DND-41 (cell line): ENCODE measurements around the gene PAFAH1B2.

Experiments
- EZH2 ChIP-seq: IDR thresholded peaks from 3 replicates; pipeline ENCODE4 v1.6.1; 2012; ENCODE audit warnings: borderline replicate concordance, low read depth, mild to moderate bottlenecking, moderate library complexity, low read length, inconsistent platforms; ENCODE audit not compliant: severe bottlenecking
- TF ChIP-seq, protein P1 (sequence below): IDR thresholded peaks from 2 replicates; pipeline ENCODE4 v1.5.1; 2012; ENCODE audit warnings: borderline replicate concordance, low read length, moderate library complexity, mild to moderate bottlenecking; ENCODE audit not compliant: poor library complexity, severe bottlenecking; ENCODE audit errors: extremely low read depth

GRCh38 chr11:117166491-117166890 lies 22.4 kb downstream of the PAFAH1B2 start:
- TF ChIP-seq, protein P1, sequence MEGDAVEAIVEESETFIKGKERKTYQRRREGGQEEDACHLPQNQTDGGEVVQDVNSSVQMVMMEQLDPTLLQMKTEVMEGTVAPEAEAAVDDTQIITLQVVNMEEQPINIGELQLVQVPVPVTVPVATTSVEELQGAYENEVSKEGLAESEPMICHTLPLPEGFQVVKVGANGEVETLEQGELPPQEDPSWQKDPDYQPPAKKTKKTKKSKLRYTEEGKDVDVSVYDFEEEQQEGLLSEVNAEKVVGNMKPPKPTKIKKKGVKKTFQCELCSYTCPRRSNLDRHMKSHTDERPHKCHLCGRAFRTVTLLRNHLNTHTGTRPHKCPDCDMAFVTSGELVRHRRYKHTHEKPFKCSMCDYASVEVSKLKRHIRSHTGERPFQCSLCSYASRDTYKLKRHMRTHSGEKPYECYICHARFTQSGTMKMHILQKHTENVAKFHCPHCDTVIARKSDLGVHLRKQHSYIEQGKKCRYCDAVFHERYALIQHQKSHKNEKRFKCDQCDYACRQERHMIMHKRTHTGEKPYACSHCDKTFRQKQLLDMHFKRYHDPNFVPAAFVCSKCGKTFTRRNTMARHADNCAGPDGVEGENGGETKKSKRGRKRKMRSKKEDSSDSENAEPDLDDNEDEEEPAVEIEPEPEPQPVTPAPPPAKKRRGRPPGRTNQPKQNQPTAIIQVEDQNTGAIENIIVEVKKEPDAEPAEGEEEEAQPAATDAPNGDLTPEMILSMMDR: no peak
- no peak for TF ChIP-seq EZH2
